HG02678 (cell line): ENCODE results near the gene CCDC88A.
A peak's percentile ranks its signal among the peaks of the same experiment; 100 is the strongest.
"Not testable (repeated sequence)": the region's sequence is repeated elsewhere in the genome, so short reads cannot be mapped to it uniquely, and the experiment has no call there.

ENCODE experiments used
- ATAC-seq: cut with Tn5 transposase; IDR thresholded peaks from one replicate; pipeline ENCODE4 v1.9.1; 2021; ENCODE audit warnings: mild to moderate bottlenecking, moderate library complexity; ENCODE audit not compliant: unreplicated experiment

The CCDC88A gene

DNA sequence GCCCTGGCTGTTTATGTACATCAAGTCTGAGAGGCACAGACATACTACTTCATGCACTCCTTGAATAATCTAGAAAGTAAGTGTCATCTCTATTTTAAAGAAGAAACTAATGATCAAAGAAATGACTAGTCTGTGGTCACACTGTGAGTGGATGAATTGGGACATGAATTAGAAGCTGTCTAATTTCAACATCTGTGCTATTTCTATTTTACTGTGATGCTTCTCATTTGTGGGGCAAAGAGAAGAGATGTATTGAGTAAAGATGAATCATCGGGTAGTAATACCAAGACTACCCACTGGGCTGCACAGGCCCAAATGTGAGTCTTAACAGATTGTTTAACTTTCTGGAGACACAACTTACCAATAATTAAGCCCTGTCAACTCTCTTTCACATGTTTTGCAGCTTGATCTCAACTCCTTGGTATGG lies 108.2 kb downstream of the CCDC88A start:
- ATAC-seq = peak; percentile 93

- ATAC-seq = no peak
These were observed 110.2 kb downstream of the CCDC88A start for GRCh38 chr2:55309446-55309845.

DNA sequence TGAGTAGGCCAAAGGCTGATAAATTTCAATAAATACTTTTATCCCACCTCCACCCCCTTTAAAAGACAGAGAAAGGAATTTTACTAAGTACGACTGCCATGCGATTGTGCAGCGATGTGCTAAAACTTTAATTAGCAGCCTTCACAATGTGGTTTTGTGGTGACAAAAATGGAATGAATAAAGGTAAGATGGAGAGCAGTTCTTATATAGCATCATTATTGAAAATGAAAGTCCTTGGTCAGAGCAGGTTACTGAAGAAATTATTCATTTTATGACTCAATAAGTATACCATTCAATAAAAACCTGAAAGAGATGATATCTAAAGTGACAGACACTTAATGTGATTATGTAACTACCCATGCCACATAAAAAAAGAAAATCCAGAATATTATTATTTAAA lies 117.4 kb downstream of the CCDC88A start:
- peak; percentile 77 for ATAC-seq

GRCh38 chr2:55301277-55301676 lies 118.4 kb downstream of the CCDC88A start:
- ATAC-seq = peak; percentile 45

GRCh38 chr2:55296393-55296792 lies 123.3 kb downstream of the CCDC88A start:
- ATAC-seq = peak; percentile 44

DNA sequence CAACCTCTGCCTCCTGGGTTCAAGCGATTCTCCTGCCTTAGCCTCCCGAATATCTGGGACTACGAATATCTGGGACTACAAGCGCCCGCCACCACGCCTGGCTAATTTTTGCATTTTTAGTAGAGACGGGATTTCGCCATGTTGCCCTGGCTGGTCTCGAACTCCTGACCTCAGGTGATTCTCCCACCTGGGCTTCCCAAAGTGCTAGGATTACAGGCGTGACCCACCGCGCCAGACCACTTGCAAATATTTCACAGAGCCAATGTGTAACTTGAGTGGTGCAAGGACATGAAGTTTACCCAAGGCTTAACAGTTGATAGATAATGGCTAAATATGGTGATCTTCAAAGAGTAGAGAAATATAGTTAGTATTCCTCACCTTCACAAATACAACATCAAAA lies 136.6 kb downstream of the CCDC88A start:
- no peak for ATAC-seq

- ATAC-seq = peak; percentile 98
These were observed 137.3 kb downstream of the CCDC88A start for GRCh38 chr2:55282110-55282917.

- ATAC-seq = not testable (repeated sequence)
These were observed 138.7 kb downstream of the CCDC88A start for GRCh38 chr2:55280851-55281546.

- not testable (repeated sequence) for ATAC-seq
These were observed 139.7 kb downstream of the CCDC88A start for GRCh38 chr2:55279859-55280424.

- ATAC-seq = not testable (repeated sequence)
These were observed 140.3 kb downstream of the CCDC88A start for GRCh38 chr2:55279214-55279835.

DNA sequence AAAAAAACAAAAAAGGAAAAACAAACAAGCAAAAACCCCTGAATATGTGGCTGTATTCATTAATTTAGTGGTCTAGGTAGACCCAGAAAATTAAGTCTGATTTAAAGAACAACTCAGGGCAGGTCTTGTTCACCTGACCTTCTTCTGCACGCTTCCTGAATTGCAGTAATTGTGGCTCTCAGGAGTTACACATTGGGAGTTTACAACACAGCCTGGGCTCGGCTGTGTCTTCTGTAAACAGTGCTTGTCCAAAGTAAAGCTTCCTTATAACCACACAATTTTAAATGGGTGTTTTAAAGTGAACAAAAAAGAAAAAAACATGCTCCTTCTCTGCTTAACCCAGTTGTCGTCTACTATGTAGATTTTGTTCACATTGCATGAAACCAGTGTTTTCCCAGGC lies 142.3 kb downstream of the CCDC88A start:
- no peak for ATAC-seq

GRCh38 chr2:55274346-55274745 lies 145.3 kb downstream of the CCDC88A start:
- ATAC-seq = not testable (repeated sequence)

- ATAC-seq = no peak
These were observed 150.0 kb downstream of the CCDC88A start for GRCh38 chr2:55269645-55269990.

DNA sequence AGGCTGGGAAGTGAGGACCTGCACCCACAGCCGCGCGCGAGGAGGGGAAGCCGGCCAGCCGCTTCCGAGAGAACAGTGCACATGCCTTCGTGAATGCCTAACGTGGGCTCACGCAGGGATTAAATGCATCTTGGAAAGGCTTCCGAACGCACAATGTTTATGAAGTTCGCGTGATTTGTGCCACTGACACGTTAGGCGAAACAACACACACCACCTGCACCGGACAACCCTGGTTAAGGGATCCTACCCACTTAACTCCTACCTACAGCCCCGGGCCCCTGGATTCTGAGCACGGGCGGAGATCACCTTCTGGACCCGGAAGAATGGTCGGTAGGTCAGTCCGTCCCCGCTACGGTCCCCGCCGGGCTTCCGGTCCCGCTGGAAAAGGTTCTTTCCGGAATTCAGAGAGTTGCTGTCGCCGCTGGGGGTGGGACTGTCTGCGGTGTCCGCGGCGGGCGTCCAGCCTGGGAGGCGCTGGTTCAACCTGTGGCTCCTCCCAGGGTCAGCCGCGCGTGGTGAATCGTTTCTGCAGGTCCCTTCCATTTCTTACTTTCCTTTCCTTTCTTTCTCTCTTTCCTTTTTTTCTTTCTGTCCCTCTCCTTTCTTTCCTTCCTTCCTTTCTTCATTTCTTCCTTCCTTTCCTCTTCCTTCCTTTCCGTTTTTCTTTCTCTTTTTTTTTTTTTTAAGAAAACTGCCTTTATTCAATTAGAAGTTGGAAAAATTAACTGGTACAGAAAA lies 150.6 kb downstream of the CCDC88A start, which contains the start of gene MTIF2:
Gene MTIF2, minus strand, starts transcription at position 325 of the 738 bp plus-strand sequence. CDS start 5,373 bp downstream, outside the sequence.
- ATAC-seq = peak; percentile 99

DNA sequence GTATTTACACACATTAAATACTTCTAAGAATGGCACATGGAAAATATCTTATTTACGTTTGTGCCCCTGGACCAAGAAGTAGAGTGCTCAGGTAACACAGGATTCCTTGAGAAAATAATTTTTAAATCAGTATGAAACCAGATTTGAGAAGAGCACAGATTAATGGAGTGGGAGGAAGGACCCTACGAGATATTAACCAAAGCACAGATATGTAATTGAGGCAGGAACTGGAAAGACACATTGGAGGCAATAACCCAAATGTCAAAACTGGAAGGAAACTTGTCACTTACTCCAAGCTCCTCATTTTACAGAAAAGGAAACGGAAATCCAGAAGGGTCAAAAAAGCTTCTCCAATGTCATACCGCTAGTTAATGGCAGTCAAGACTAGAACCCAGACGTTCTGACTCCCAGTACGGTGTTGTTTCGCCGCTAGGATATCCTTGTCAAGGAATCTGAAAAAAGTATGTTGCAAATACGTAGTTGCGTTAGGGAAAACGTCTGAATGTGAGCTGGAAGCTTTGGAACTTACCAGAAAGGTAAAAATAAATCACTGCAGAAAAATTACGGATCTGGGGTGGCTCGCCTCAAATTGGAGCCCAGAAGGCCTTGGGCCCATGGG lies 151.3 kb downstream of the CCDC88A start:
- ATAC-seq = no peak

DNA sequence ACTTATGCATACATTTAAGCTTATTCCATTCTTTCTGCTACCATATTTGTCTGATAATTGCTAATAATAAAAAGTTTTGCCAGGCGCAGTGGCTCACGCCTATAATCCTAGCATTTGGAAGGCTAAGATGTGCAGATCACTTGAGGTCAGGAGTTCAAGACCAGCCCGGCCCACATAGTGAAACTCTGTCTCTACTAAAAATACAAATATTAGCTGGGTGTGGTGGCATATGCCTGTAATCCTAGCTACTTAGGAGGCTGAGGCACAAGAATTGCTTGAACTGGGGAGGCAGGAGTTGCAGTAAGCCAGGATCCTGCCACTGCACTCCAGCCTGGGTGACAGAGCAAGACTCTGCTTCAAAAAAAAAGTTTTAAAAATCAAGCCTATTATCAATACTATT lies 160.1 kb downstream of the CCDC88A start:
- ATAC-seq = not testable (repeated sequence)

DNA sequence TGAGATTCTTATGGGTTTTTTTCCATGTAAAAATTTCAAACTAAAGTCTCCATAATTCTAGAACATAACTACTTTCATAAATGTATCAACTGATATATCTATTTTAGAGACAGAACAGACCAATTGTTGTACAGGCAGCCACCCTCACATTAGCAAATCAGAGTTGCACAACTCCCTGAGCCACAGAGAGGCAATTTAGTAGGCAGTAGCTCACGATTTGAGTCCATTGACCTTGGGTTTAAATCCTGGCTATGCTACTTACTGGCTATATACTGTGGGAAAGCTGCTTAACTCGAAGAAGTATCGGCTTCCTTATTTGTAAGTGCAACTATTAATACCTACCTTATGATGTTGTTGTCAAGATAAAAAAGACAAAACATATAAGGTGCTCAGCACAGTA lies 166.8 kb downstream of the CCDC88A start:
- ATAC-seq = no peak

DNA sequence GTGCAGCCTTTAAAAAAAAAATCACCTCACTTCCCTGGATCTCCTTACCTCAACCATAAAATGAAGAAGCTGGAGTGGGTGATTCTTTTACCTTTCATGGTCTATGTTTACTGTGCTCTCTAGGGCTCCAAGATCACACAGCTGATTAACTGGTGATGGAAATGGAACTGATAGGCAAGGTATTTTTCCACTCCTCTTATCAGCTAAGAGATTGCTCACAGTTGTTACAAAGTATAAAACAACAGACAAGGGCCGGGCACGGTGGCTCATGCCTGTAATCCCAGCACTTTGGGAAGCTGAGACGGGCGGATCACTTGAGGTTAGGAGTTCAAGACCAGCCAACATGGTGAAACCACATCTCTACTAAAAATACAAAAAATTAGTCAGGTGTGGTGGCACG lies 172.6 kb downstream of the CCDC88A start:
- ATAC-seq = no peak

DNA sequence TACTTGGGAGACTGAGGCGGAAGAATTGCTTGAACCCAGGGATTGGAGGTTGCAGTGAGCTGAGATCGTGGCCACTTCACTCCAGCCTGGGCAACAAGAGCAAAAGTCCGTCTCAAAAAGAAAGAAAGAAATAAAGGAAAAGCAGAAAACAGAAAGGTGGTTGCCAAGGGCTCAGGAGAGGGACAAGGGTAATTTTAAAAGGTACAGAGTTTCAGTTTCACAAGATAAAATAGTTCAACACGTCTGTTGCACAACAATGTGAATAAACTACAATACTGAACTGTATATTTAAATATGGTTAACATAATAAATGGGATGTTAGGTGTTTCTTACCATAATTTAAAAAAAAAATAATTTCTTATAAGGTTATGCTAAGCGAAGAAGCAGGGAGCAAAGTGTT lies 174.2 kb downstream of the CCDC88A start:
- no peak for ATAC-seq

- ATAC-seq = no peak
These were observed 177.0 kb downstream of the CCDC88A start for GRCh38 chr2:55242617-55243016.
